Measurements from ENCODE around the gene STRIP1. TPM values are rescaled to one million over a fixed set of nuclear protein-coding genes. Genes with fewer than 3 reads are reported as not detected.

Gene STRIP1
- total and polyA plus RNA-seq, 2 of the 8 experiments (the other 6 are each of a cell fraction or from before 2014, with no cell fraction given), result 21.3 to 45.6 TPM

DNA sequence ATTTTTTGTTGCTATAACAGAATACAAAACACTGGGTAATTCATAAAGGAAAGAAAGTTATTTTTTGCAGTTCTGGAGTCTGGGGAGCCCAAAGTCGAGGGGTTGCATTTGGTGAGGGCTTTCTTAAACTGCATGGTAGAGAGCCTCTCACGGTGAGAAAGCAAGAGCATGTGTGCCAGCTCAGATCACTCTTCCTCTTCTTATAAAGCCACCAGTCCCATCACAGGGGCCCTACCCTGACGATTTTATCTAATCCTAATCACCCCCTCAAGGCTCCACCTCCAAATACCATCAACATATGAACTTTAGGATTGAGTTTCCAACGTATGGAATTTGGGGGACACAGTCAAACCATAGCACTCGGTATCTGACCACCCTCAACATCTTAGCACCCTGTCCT lies 1.0 kb upstream of the STRIP1 start:
- peaks cover 7% of the 10 kb centered on the region; the same call in 1 of the 2 replicates for H3K23me2 ChIP-seq (ENCODE audit: low read depth, low read length)
- no peak overlapping the region for H3K9ac ChIP-seq (replicated peaks in 1 of 4; ENCODE audit: extremely low read depth in 1 of 4, low read depth in 3 of 4, low read length in 3 of 4)
- H3K14ac ChIP-seq (ENCODE audit: insufficient read length), result no peak overlapping the region
- H2BK15ac ChIP-seq (ENCODE audit: low read length), result 0 out of 2 replicates have a peak overlapping the region, but pooled peaks have one; percentile 13
- H2AFZ ChIP-seq (ENCODE audit: low read length), result peak overlapping the region; percentile 94
- no peak overlapping the region for H2BK5ac ChIP-seq (ENCODE audit: low read depth, low read length)
- no peak overlapping the region for H3K4ac ChIP-seq (replicated peaks; ENCODE audit: insufficient read length, low read depth, low read length)
- DNase-seq (ENCODE audit: low read depth in 1 of 2, low spot score in 2 of 2) (no peak), FAIRE-seq (no peak)
- H3K9me3 ChIP-seq (ENCODE audit: insufficient read depth in 2 of 2, low read depth in 1 of 2, low read length in 1 of 2), result no peaks in the 10 kb centered on the region
- TF ChIP-seq BRCA1 (IDR thresholded peaks at IDR 0.05; ENCODE audit: low read depth, low read length), result no peak
- no peak overlapping the region for H2BK12ac ChIP-seq (ENCODE audit: low read depth, low read length)
- peak overlapping the region in 1 of 2 experiments; percentile 19; a peak in 1 of 4 replicates for H3K4me2 ChIP-seq (ENCODE audit: insufficient read depth in 1 of 2, low read depth in 2 of 2, low read length in 2 of 2)
- ChIA-PET CTCF (ENCODE audit: partially characterized antibody) (interaction anchor here (1.0 to 4.2 kb wide), 2 partner anchors 22 to 72 kb away, joined by 3 to 19 read pairs; no protein-coding TSS in a partner anchor), POLR2A (ENCODE audit: partially characterized antibody) (no interaction called here)
- H3K27ac ChIP-seq (ENCODE audit: low read depth, low read length), result no peak overlapping the region
- H3K27me3 ChIP-seq (replicated peaks in 1 of 4; ENCODE audit: control insufficient read depth in 3 of 4, extremely low read depth in 1 of 4, insufficient read depth in 3 of 4, low read length in 3 of 4), result no peaks in the 10 kb centered on the region
- no peak overlapping the region for H3K23ac ChIP-seq (ENCODE audit: insufficient read length)
- peaks cover 6% of the 10 kb centered on the region; the same call in 1 of the 2 replicates for H3K79me1 ChIP-seq (ENCODE audit: low read depth, low read length)
- peaks cover 9 to 27% of the 10 kb centered on the region in 2 experiments for H3K79me2 ChIP-seq (ENCODE audit: control insufficient read depth in 1 of 2, insufficient read depth in 2 of 2, low read length in 2 of 2)
- H3K56ac ChIP-seq (replicated peaks; ENCODE audit: insufficient read length, low read depth, low read length), result no peak overlapping the region
- H4K5ac ChIP-seq (ENCODE audit: insufficient read length, low read depth, low read length), result no peak overlapping the region
- H4K8ac ChIP-seq (ENCODE audit: extremely low read depth, insufficient read depth, low read length), result no peak overlapping the region
- peaks cover 0 to 9% (median 5%) of the 10 kb centered on the region in 4 experiments; a peak in 4 of 7 replicates for H3K4me1 ChIP-seq (replicated peaks in 1 of 4; ENCODE audit: control insufficient read depth in 3 of 4, insufficient read depth in 4 of 4, low read length in 3 of 4)
- no peak overlapping the region for H3K4me3 ChIP-seq (ENCODE audit: extremely low read depth in 1 of 4, insufficient read depth in 2 of 4, low read depth in 3 of 4, low read length in 4 of 4)
- 89% methylated on average over 5 of the region's 5 CpGs; no CpG with 5 or more reads in 1 of the 2 experiments for WGBS, 2 experiments (ENCODE audit: extremely low coverage in 1 of 2, insufficient coverage in 1 of 2, insufficient read length in 1 of 2, insufficient replicate concordance in 2 of 2, low coverage in 1 of 2, low lambda C conversion rate in 2 of 2, missing lambda C conversion rate in 1 of 2)
- H2BK20ac ChIP-seq (ENCODE audit: low read length), result no peak overlapping the region
- peaks cover 0 to 7% of the 10 kb centered on the region in 2 experiments for H4K20me1 ChIP-seq (replicated peaks in 1 of 2; ENCODE audit: control insufficient read depth in 1 of 2, insufficient read depth in 2 of 2, low read length in 2 of 2)
- peaks cover 4 to 12% (median 6%) of the 10 kb centered on the region in 4 experiments for H3K36me3 ChIP-seq (ENCODE audit: control insufficient read depth in 2 of 4, insufficient read depth in 4 of 4, low read length in 3 of 4)
- H2AK5ac ChIP-seq (ENCODE audit: low read depth, low read length), result no peak overlapping the region
- no peak overlapping the region for H4K91ac ChIP-seq (replicated peaks; ENCODE audit: insufficient read length, low read length)
- no peak overlapping the region for H3K18ac ChIP-seq (ENCODE audit: extremely low read depth, low read length)
- no peak overlapping the region for H2BK120ac ChIP-seq (replicated peaks; ENCODE audit: low read depth, low read length)
